NT2/D1 (cell line): Measurements from ENCODE around the gene PHB1.
"Not testable (repeated sequence)": the region's sequence is repeated elsewhere in the genome, so short reads cannot be mapped to it uniquely, and the experiment has no call there.

Source experiments
- SUZ12 ChIP-seq: IDR thresholded peaks from 2 replicates; pipeline ENCODE4 v1.6.1; 2011; ENCODE audit not compliant: insufficient read length, insufficient read depth; ENCODE audit errors: extremely low read depth
- YY1 ChIP-seq: IDR thresholded peaks from 2 replicates; pipeline ENCODE4 v1.6.1; 2011; ENCODE audit not compliant: insufficient read length, insufficient read depth

DNA sequence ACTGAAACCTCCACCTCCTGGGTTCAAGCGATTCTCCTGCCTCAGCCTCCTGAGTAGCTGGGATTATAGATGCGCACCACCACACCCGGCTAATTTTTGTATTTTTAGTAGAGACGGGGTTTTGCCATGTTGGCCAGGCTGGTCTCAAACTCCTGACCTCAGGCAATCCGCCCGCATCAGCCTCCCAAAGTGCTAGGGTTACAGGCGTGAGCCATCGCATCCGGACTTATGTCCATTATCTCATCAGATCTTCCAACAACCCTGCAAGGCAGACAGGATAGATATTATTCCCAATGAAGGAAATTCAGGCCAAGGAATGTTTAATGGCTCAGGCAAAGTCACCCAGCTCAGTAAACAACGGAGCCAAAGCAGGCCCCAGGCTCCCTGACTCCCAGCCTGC is 49.6 kb downstream of the PHB1 start:
- TF ChIP-seq SUZ12, YY1: not testable (repeated sequence)
